AG08396 (cell line): ENCODE measurements around the gene WSCD1.

Experiments
- DNase-seq: peaks from one replicate; pipeline ENCODE4 v3.0.0; 2012; ENCODE audit warnings: low spot score, mixed read lengths

Gene WSCD1

DNA sequence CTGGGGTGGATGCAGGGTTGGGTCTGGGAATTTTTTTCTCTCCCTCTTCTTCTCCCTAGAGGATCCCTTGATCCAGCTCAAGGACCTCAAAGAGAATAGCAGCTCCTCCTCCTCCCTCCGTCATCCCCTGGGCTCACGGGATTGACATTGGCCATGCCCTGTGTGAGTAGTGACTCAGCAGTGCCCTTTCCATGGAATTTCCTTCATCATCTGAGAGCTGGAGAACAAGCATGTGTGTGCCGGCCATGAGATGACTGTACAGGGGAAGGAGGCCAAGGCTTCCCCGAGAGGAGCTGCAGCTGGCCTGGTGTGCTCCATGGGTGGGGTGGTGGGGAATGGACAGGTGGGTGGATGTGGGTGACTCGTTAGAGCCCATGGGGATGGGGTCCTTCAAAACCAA is 8.9 kb upstream of the WSCD1 start:
- DNase-seq: peak; percentile 72

DNA sequence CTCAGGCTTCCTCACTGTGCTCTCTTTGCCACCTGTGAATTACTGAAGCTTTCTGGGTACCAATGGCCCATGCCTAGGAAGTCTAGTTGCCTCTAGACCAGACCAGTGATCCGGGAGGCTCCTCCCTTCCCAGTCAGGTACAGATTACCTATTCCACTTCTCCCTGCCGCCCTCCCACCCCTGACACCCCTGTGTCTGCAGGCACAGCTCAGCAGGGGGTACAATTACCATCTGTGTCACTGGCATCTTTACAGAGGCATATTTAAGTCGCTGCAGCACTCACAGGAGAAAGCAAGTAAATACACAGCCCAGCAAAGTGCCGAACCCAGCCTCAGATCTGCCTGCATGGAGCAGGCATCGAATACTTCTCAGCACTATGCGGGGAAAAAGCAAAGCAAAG is 5.3 kb upstream of the WSCD1 start:
- DNase-seq: no peak

- no peak for DNase-seq
Measured at GRCh38 chr17:6065351-6065750, 4.8 kb upstream of the WSCD1 start.

- no peak for DNase-seq
Measured at GRCh38 chr17:6066183-6066948, 3.8 kb upstream of the WSCD1 start.

DNA sequence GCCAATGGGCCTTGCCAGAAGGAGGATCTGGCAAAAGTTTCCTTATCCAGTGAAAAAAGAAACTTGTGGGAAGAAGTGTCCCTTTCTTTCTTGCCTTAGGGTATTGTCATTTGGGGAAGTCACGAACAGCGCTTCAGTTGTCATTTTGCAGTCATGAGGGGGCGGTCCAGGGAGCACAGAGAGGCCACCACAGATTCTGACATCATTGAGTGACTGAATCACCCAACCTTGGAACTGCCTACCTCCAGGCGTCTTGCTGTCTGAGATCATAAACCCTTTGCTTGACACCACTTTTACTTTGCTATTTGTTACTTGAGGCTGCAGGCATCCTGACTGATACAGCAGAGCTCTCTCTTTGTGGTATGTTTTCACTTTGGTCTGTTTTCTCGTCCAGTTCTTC is 3.1 kb upstream of the WSCD1 start:
- DNase-seq: no peak

DNA sequence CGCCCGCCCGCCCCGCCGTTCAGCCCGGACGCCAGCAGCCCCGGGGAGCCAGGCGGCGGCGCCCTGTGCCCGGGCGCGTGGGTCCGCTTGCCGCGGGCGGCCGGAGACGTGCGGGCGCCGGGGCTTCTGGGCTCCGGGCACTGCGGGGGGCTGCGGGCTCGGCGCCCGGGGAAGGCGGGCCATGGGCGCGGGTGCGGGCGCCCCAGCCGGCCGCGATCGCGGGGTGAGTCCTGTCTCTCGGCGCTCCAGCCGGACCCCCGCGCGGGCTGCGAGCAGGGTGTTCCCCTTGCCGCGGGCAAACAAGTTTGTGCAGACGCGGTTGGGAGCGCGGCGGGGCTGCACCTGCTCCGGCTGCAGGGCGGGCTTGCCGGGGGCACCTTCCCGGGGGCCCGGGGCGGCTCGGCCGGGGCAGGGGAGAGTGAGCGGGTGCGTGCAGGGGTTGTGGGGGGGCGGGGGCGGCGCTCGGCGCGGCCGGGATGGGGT is 292 bp downstream of the WSCD1 start:
- DNase-seq: no peak

DNA sequence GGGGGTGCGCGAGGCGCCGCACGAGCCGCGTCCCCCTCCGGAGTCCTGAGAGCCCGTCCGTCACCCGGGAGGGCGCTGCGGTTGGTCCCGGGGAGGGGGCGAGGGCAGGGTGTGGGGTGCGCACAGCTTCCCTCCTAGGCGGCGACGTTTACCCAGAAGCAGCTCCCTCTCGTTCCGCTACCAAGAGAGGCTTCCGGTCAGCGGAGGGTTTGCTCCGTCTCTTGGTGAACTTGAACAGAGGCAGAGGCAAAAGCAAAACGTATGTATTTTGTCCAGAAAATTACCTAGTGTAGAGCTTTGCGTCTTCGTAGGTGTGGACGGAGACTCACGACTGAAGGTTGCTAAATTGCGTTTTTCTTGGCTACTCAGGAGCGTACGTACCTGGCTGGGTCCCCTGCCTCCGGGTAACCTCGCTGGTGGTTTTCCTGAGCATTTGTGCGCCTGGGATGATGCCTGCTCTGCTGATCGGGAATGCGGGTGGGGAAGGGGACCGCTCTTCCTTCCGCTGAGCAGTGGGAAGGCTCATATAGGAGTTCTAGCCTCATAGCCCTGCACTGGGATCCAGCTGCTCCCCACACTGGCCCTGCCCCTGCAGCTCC is 833 bp downstream of the WSCD1 start:
- DNase-seq: peak; percentile 42

GRCh38 chr17:6071528-6072065 is 1.4 kb downstream of the WSCD1 start:
- DNase-seq: no peak

- peak; percentile 51 for DNase-seq
Measured at GRCh38 chr17:6072157-6072556, 2.0 kb downstream of the WSCD1 start.

DNA sequence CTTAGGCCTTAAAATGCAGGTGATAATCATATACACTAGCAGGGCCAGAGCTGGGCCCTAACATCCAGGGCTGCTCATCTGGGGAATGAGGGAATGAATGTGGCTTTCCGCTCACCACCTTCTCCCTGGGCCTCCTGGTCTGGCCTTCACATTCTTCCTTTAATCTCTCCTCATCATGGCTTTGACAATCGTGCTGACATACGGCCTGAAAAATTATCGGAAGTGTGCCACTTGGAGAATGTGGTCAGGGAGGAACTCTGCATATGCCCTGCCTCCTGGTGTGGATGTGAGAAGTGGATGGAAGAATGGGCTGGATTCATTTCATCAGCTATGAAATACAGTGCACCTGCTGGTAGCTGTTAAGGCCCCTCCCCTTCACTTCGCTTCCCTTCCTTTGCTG is 2.4 kb downstream of the WSCD1 start:
- DNase-seq: no peak

DNA sequence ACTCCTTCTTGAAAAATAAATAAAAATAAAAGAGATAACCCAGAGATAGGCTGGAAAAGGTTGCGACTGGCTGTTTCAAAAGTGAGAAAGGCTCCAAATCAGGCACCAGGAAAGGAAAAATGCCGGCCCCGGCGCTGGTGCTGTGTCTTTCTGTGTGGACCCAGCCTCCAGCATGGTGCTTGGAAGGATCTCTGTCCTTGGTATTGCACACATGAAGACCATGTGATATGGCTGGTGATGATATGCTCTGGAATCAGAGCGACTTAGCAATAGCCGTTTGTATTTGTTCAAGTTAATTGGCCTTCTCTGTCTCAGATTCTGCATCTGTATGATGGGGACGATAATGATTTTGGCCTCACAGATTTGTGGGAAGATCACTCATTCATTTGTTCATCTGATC is 3.4 kb downstream of the WSCD1 start:
- DNase-seq: no peak

DNA sequence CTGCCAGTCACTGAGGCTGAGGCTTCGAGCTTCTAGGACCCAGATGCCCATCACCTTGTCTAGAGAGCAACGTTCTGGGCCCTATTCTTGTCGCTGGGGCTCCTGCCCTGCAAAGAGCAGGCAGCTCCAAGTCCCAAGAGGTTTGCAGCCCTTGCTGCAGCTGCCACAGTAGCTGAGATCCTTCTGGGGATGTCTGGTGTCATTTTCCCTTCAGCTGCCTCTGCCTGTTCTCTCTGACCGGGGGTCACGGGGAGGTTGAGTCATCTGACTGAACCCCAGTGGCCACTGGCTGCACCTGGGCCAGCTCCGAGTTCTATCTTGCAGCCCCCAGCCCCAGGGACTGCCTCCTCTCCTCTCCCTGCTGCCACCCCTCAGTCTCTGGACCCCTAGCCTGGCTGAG is 4.9 kb downstream of the WSCD1 start:
- no peak for DNase-seq

- no peak for DNase-seq
Measured at GRCh38 chr17:6075845-6076244, 5.7 kb downstream of the WSCD1 start.

DNA sequence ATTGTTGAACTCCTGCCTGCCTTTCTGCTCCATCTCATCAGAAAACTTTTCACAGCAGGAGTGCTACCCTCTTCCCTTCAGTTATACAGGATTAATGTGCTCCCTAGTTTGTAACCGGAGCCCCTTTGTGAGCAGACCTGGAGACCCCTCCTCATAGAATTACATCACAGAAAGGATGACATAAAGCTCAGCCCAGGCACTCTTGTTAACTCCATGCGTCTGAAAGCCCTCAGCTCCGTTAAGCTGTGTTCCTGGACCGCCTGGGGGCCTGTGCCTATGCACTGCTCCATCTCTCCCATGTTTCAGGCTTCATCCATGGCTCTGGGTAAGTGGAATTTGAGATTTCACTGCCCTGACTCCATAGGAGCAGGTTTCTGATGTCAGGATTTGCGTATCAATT is 7.6 kb downstream of the WSCD1 start:
- DNase-seq: no peak

DNA sequence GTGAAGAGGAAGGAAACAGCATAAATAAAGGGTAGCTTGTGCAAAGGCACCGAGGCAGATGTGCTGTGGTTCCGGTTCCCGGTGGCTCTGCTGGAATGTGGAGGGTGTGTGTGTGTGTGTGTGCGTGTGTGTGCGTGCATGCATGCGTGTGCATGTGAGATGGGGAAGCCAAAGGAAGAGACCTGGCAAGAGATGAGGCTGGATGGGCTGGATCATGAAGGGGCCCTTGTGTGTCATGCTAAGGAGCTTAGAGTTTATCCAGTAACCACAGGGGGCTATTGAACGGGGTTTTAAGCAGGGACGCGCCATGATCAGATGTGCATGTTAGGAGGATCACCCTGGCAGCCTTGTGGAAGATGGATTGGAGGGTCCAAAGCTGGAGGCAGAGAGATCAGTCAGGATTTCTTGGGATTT is 8.3 kb downstream of the WSCD1 start:
- no peak for DNase-seq

DNA sequence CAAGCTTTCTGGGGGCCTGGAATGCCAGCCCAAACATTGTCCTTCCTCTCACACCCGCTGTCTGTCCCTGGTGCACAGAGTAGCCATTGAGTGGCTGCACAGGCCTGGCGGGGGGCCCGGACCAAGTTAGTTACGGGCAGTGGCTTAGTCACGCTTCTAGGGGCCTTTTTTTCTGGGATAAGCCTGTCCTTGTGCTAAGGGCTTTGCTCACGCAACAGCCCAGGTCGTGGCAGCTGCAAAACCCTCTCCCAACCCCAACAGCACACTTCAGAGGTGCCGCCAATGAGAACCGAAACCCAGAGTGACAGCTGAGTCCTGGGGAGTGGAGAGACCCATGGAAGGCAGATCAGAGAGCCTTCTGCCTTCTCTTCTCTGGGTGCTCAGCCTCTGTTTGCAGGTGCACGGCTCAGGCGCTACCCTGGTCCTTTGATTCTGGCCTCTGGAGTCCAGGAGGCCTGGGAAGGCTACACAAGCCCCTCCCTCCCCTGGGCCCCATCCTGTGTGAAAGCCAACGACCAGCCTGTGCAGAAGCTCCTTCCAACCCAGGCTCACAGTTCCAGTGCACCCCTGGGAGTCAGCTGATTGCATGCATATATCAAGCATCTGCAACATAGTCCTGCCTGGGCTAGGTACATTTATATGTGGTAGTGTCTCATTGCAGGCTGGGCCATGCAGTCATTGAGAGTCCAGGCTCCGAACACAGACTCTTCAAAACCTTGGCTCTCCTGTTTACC is 9.1 kb downstream of the WSCD1 start:
- DNase-seq: no peak

- no peak for DNase-seq
Measured at GRCh38 chr17:6079960-6080359, 9.8 kb downstream of the WSCD1 start.

DNA sequence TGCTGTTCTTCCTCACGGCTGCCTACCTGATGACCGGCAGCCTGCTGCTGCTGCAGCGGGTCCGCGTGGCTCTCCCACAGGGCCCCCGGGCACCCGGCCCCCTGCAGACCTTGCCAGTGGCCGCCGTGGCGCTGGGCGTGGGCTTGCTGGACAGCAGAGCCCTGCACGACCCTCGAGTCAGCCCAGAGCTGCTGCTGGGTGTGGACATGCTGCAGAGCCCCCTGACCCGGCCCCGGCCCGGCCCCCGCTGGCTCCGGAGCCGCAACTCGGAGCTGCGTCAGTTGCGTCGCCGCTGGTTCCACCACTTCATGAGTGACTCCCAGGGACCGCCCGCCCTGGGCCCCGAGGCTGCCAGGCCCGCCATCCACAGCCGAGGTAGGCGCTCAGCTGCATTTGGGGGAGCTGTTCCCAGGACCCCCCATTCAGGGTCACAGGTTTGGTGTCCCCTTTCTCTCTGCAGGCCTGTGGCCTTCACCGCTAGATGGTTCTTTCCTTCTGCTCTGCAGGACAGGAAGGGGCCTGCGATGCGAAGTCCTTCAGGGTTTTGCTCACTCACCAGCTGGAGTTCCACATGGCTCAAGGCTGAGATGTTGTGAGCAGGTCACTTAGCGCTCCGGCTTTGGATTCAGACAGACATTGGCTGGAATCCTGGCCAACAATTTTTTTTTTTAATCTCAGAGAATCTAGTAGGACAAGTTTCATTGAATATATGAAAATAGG is 10.7 kb downstream of the WSCD1 start:
- no peak for DNase-seq

GRCh38 chr17:6082335-6082734 is 12.2 kb downstream of the WSCD1 start:
- no peak for DNase-seq

GRCh38 chr17:6084311-6085161 is 14.4 kb downstream of the WSCD1 start:
- DNase-seq: no peak

DNA sequence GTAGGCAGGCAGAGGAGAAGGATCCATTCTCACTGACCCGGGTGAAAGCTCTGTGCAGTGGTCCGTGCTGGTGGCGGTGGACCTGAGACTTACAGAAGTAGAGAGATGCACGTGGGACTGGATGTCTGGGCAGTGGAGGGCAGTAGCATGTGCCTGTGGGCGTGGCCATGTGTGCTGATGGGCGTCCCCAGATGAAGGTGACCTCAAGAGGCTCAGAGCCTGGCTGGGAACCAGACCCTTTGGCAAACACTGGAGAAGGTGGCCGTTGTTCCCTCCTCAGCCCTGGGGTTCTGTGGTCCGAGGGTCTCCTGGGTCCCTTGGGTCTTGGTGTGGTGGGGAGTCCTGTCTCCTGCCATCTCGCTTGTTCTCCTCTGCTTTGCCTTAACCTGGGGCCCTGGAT is 15.6 kb downstream of the WSCD1 start:
- no peak for DNase-seq
